ENCODE measurements around the gene BRIP1. TPM values are rescaled to one million over a fixed set of nuclear protein-coding genes. Genes with fewer than 3 reads are reported as not detected.

Gene BRIP1
- total and polyA plus RNA-seq, 10 of the 15 experiments (the other 5 are each of a cell fraction or from before 2014, with no cell fraction given): 4.0 to 24.2 (median 12.8) TPM

- no peak overlapping the region for H3K27ac ChIP-seq (ENCODE audit: control insufficient read depth, insufficient read depth)
- H3K9me3 ChIP-seq (replicated peaks; ENCODE audit: control insufficient read depth, insufficient read depth, low read length): no peaks in the 10 kb centered on the region; the same call in none of the 3 replicates
- no peaks in the 10 kb centered on the region for H3K27me3 ChIP-seq (replicated peaks in 1 of 2; ENCODE audit: control insufficient read depth in 2 of 2, insufficient read depth in 2 of 2, low read length in 1 of 2)
- in situ Hi-C loops (cut with MboI): no loop called here
- intact Hi-C loops (cut with micrococcal nuclease; ENCODE audit: unreplicated experiment): no loop called here
- ChIA-PET POLR2A (no interaction called here), CTCF (no interaction called here), RAD21 (ENCODE audit: unreplicated experiment) (no interaction called here), SMC1A (ENCODE audit: uncharacterized antibody, unreplicated experiment) (interaction anchor here (0.6 kb wide), 1 partner anchor 41 kb away, joined by 3 read pairs; no protein-coding TSS in a partner anchor)
- FAIRE-seq (no peak), ATAC-seq (no peak), DNase-seq (ENCODE audit: low read depth, low spot score) (no peak)
- H3K36me3 ChIP-seq (ENCODE audit: control insufficient read depth in 2 of 2, insufficient read depth in 2 of 2, low read length in 1 of 2): peaks cover 0 to 7% of the 10 kb centered on the region in 2 experiments; a peak in 3 of 4 replicates
- TF ChIP-seq USF1 (IDR thresholded peaks at IDR 0.05; ENCODE audit: borderline replicate concordance, extremely low read length, insufficient read depth, low read depth, low read length): no peak
- peak; percentile 78; the same call in 1 of the 2 replicates for TF ChIP-seq NFXL1 (IDR thresholded peaks at IDR 0.05; ENCODE audit: borderline replicate concordance)
- TF ChIP-seq ETV6 (conservative IDR thresholded peaks at IDR 0.05 in 1 of 2, IDR thresholded peaks at IDR 0.05 in 1 of 2; ENCODE audit: borderline replicate concordance in 1 of 2, low read depth in 1 of 2): peak in 1 of 2 experiments; percentile 97; a peak in 2 of 4 replicates
- BruUV-seq (replicated peaks): no TSS peak
- H2AFZ ChIP-seq (ENCODE audit: control insufficient read depth, low read depth, low read length): no peak overlapping the region
- no peak overlapping the region for H3K4me3 ChIP-seq
- H3K9ac ChIP-seq (ENCODE audit: control insufficient read depth, insufficient read depth, low read length): no peak overlapping the region
- H3K4me2 ChIP-seq (ENCODE audit: control insufficient read depth, insufficient read depth): no peak overlapping the region
- WGBS (ENCODE audit: insufficient coverage, insufficient replicate concordance, low lambda C conversion rate, missing lambda C conversion rate): 95% methylated on average over 1 of the region's 1 CpG
- H3K4me1 ChIP-seq (ENCODE audit: control insufficient read depth, insufficient read depth, low read length): peaks cover 20% of the 10 kb centered on the region
- H3K79me2 ChIP-seq (ENCODE audit: control insufficient read depth, insufficient read depth, low read length): no peaks in the 10 kb centered on the region
- H4K20me1 ChIP-seq (ENCODE audit: control insufficient read depth, insufficient read depth): no peaks in the 10 kb centered on the region
Measured at GRCh38 chr17:61759362-61759761, 104.0 kb downstream of the BRIP1 start.

GRCh38 chr17:61758430-61758829 is 104.9 kb downstream of the BRIP1 start:
- FAIRE-seq (no peak), ATAC-seq (no peak), DNase-seq (ENCODE audit: low read depth, low spot score) (no peak)
- in situ Hi-C loops (cut with MboI) (no loop called here), intact Hi-C loops (cut with micrococcal nuclease; ENCODE audit: unreplicated experiment) (no loop called here)
- no peaks in the 10 kb centered on the region for H3K27me3 ChIP-seq (replicated peaks in 1 of 2; ENCODE audit: control insufficient read depth in 2 of 2, insufficient read depth in 2 of 2, low read length in 1 of 2)
- BruUV-seq (replicated peaks): no TSS peak
- RAD21 ChIA-PET (ENCODE audit: unreplicated experiment): no interaction called here
- no peak overlapping the region for H3K9ac ChIP-seq (ENCODE audit: control insufficient read depth, insufficient read depth, low read length)
- no peaks in the 10 kb centered on the region; the same call in 1 of the 3 replicates for H3K9me3 ChIP-seq (replicated peaks; ENCODE audit: control insufficient read depth, insufficient read depth, low read length)
- H3K4me3 ChIP-seq: no peak overlapping the region
- no peak overlapping the region for H3K27ac ChIP-seq (ENCODE audit: control insufficient read depth, insufficient read depth)
- H4K20me1 ChIP-seq (ENCODE audit: control insufficient read depth, insufficient read depth): no peaks in the 10 kb centered on the region
- POLR2A ChIA-PET: no interaction called here
- SMC1A ChIA-PET (ENCODE audit: uncharacterized antibody, unreplicated experiment): no interaction called here
- H3K36me3 ChIP-seq (ENCODE audit: control insufficient read depth in 2 of 2, insufficient read depth in 2 of 2, low read length in 1 of 2): peaks cover 0 to 6% of the 10 kb centered on the region in 2 experiments; a peak in 2 of 4 replicates
- WGBS (ENCODE audit: insufficient coverage, insufficient replicate concordance, low lambda C conversion rate, missing lambda C conversion rate): 91% methylated on average over 2 of the region's 2 CpGs
- CTCF ChIA-PET: no interaction called here
- no peak overlapping the region for H2AFZ ChIP-seq (ENCODE audit: control insufficient read depth, low read depth, low read length)
- H3K4me2 ChIP-seq (ENCODE audit: control insufficient read depth, insufficient read depth): no peak overlapping the region
- H3K79me2 ChIP-seq (ENCODE audit: control insufficient read depth, insufficient read depth, low read length): no peaks in the 10 kb centered on the region
- peaks cover 20% of the 10 kb centered on the region for H3K4me1 ChIP-seq (ENCODE audit: control insufficient read depth, insufficient read depth, low read length)
- TF ChIP-seq TBL1XR1 (IDR thresholded peaks at IDR 0.05; ENCODE audit: low read depth, low read length) (no peak), NR2F1 (conservative IDR thresholded peaks at IDR 0.05) (no peak), ESRRA (IDR thresholded peaks at IDR 0.05; ENCODE audit: low read length) (no peak), SKIL (IDR thresholded peaks at IDR 0.05; ENCODE audit: low read depth, poor library complexity, severe bottlenecking) (no peak), SRF (IDR thresholded peaks at IDR 0.05; ENCODE audit: low read depth in 2 of 2, low read length in 2 of 2) (no peak), ZBTB11 (CRISPR knock-in tag; IDR thresholded peaks at IDR 0.05) (no peak), ATF7 (IDR thresholded peaks at IDR 0.05; ENCODE audit: low read depth) (no peak)
